GM19455 (cell line): ENCODE results near the gene FAM83G.
"Not testable (repeated sequence)": the region's sequence is repeated elsewhere in the genome, so short reads cannot be mapped to it uniquely, and the experiment has no call there.

Source experiments
- ATAC-seq: cut with Tn5 transposase; IDR thresholded peaks from one replicate; pipeline ENCODE4 v1.9.1; 2021; ENCODE audit not compliant: unreplicated experiment

Gene FAM83G

GRCh38 chr17:19023209-19023999, 18.8 kb upstream of the FAM83G start:
- ATAC-seq: no peak

GRCh38 chr17:19022747-19023146, 18.2 kb upstream of the FAM83G start:
- no peak for ATAC-seq

DNA sequence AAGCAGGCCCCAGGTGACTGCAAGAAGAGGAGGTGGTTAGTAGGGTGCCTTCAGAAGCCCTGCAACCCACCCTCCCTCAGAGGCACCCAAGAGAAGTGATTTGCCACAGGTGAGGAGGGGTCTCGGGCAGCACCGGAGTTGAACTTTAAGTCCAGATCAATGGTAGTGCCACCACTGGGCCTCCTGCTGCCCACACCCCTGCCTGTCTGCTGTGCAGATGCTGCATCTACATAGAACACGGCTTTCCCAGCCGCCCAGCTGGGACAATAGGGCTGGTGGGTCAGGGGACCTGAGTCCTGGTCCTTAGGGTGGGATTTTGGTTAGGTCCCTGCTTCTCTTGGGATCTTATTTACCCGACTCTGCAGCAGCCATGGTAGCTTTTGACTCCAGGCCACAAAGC, 17.6 kb upstream of the FAM83G start:
- ATAC-seq: no peak

DNA sequence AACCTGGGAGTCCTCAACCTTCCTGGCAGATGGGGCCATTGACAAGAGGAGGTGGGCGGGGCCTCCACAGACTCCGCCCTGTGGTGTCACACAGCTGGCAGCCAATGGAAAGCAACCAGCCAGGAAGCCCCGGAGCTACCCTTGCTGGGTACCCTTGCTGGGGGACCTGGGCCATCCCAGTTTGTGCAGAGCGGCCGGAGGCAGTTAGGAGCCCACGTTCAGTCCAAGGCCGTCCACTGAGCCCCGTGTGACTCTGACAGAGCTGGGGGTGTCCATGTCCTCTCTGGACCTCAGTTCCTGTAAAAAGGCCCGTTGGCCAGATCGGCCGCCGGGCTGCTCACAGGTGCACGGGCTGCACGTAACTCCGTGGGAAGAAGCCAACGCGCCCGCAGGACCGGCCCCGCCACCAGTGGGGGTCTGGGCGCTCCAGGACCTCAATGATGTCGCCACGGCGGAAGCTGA, 17.1 kb upstream of the FAM83G start:
- ATAC-seq: no peak

GRCh38 chr17:19021011-19021621, 16.6 kb upstream of the FAM83G start:
- ATAC-seq: not testable (repeated sequence)

GRCh38 chr17:19020016-19020415, 15.5 kb upstream of the FAM83G start:
- ATAC-seq: no peak

GRCh38 chr17:19019041-19019941, 14.7 kb upstream of the FAM83G start:
- no peak for ATAC-seq

DNA sequence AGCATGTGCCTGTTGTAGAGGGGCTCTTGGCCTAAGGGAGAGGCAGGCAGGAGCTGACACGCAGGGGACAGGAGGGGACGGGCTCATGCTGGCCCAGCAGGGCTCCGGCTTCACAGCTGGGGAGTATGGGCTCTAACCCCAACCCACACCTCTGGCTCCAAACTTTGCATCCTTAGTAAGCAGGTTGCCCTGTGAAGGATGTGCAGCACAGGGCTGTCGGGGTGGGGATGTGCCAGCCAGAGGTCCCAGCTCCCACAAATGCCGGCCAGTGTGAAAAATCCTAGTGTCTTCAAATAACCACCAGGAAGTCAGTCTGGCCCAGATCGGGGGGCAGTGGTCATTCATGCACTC, 14.0 kb upstream of the FAM83G start:
- no peak for ATAC-seq

DNA sequence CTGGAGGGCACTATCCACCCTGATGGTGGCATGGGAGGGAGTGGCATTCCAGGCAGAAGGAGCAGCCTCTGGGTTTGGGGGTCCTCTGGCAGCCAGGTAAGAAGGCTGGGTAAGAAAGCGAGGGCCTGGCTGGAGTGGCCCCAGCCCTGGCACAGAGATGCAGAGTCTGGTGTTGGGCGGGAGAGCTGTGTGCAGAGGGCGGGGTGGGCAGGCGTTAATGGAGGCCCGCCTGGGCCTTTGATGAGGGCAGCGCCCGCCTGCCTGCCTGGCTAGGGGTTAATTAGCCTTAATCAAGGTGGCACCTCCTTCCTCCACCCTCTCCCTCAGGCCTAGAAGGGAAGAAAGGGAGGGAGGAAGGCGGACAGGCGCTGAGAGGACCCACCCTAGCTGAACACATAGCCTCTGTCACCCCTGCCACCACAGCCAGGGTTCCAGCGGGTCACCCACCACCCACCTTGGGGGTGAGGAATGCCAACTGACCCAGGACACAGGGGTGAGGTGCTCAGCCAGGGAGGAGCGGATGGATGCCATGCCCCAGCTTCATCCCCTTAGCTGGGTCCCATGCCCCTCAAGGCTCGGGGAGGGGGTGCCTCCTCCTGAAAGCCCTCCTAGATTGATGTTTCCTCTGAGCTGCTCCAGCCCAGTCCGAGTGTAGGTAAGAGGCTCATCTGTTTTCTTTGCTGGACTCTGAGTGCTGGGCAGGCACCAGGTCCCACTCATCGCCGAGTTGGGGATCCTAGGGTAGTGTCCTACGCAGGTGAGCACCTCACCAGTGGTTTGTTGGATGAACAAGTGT, 13.4 kb upstream of the FAM83G start:
- no peak for ATAC-seq

DNA sequence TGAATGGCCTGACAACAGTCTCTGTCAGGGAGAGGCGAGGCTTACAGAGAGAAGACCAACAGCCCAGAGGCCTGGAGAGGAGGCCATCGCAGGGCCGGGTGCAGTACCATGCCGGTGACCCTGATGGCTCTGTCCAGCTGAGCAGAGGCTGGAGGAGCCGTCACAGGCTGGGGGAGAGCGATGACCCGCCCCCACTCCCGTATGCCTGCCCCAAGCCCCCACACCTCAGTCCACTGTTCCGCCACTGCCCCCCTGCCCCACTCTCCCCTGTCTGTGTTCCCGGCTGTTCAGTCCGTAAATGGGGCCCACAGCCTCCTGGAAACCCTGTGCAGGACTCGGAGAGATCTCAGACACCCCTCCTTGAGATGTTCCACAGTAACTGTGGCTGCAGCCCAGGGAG, 12.8 kb upstream of the FAM83G start:
- no peak for ATAC-seq

GRCh38 chr17:19016881-19017280, 12.3 kb upstream of the FAM83G start:
- no peak for ATAC-seq

- no peak for ATAC-seq
Measured at GRCh38 chr17:19016297-19016696, 11.7 kb upstream of the FAM83G start.

DNA sequence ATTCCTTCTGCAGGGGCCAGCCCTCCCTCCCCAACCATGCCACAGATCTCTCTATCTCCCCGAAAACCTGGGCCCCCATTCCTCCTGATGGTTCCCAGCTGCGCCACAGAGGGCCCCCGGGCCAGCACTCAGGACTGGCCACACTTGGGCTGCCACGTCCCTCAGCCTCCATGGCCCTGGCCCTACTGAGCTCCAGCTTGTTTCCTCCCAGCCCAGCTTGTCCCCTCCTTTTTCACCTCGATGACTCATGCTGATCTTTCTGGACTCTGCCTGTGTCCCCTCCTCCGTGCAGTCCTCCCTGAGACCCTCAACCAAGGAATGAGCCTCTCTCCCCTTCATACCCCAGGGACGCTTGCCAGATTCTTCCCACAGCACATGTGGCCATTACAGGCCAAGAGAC, 10.9 kb upstream of the FAM83G start:
- no peak for ATAC-seq

GRCh38 chr17:19014628-19015215, 10.2 kb upstream of the FAM83G start:
- ATAC-seq: no peak

- no peak for ATAC-seq
Measured at GRCh38 chr17:19013806-19014627, 9.5 kb upstream of the FAM83G start.

DNA sequence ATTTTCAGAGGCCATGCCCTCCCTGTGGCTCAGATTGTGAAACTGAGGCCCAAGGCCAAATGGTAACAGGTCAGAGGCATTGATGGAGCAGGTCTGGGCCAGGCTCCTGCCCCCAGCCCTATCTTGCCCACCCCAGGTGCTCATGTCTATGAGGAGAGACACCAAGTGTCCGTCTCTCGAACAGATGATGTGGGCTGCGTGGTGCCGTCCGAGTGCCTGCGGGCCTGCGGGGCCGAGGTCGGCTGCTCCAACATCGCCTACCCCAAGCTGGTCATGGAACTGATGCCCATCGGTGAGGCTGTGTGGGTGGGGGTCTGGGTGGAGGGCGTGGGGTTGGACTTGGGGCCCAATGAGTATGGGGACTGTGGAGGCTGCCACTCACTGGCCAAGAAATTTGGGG, 8.7 kb upstream of the FAM83G start:
- no peak for ATAC-seq

- no peak for ATAC-seq
Measured at GRCh38 chr17:19012171-19013080, 7.9 kb upstream of the FAM83G start.

DNA sequence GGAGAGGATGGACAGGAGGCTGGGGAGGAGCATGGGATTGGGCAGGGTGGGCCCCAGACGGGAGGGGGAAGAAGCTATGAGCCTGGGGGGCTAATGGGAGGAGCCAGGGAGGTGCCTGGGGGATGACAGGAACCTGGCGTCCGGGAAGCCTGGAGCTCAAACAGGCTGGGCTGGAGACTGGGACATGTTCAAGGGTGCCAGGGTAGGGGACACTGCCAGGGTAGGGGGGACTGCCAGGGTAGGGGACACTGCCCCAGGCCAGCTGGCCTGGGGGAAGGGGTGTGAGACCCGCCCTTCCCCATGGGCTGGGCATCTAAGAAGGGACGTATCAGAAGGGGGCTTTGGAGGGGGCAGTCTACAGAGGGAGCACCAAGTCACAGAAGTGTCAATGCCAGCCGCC, 7.0 kb upstream of the FAM83G start:
- no peak for ATAC-seq
